K562 (cell line): ENCODE measurements around the gene LAMA5. TPM values are rescaled to one million over a fixed set of nuclear protein-coding genes. Genes with fewer than 3 reads are reported as not detected.

ENCODE experiments used
- ATF7 ChIP-seq: fragments of 450-650 bp; IDR thresholded peaks from 2 replicates; pipeline ENCODE4 v1.7.1; 2014; ENCODE audit warnings: mild to moderate bottlenecking, moderate library complexity
- FOXJ3 ChIP-seq: sonication (generic); formaldehyde crosslinking; IDR thresholded peaks from 2 replicates; pipeline ENCODE4 v1.4.0; 2020; ENCODE audit warnings: mild to moderate bottlenecking, missing genetic modification reagents
- KLF1 ChIP-seq: fragments of 450-650 bp; IDR thresholded peaks from 2 replicates; pipeline ENCODE4 v1.6.1; 2016; ENCODE audit warnings: missing genetic modification characterization, missing compliant biosample characterization
- PRPF4 ChIP-seq: fragments of 200-400 bp; formaldehyde crosslinking; IDR thresholded peaks from one replicate; pipeline ENCODE4 v1.6.1; 2017; ENCODE audit warnings: low read length, low read depth, mild to moderate bottlenecking; ENCODE audit not compliant: insufficient read depth, poor library complexity, severe bottlenecking
- PTBP1 ChIP-seq: fragments of 200-400 bp; formaldehyde crosslinking; IDR thresholded peaks from 2 replicates; pipeline ENCODE4 v1.6.1; 2017; ENCODE audit warnings: low read depth, low read length
- RBFOX2 ChIP-seq: fragments of 200-400 bp; formaldehyde crosslinking; IDR thresholded peaks from 2 replicates; pipeline ENCODE4 v1.6.1; 2017; ENCODE audit warnings: low read depth, mild to moderate bottlenecking, low read length, moderate library complexity
- STAT6 ChIP-seq: sonication (generic); formaldehyde crosslinking; IDR thresholded peaks from 2 replicates; pipeline ENCODE4 v1.8.1; 2023; ENCODE audit warnings: mild to moderate bottlenecking, missing genetic modification reagents
- TAF1 ChIP-seq: IDR thresholded peaks from 2 replicates; pipeline ENCODE4 v1.6.1; 2011; ENCODE audit warnings: mild to moderate bottlenecking, low read length, moderate library complexity; ENCODE audit not compliant: insufficient read depth, control insufficient read depth, severe bottlenecking; ENCODE audit errors: extremely low read depth
- ZBTB40 ChIP-seq, 2 experiments: fragments of 450-650 bp in 1 of 2; sonication (generic) in 1 of 2; formaldehyde crosslinking in 1 of 2; IDR thresholded peaks; 2 replicates each; pipeline versions ENCODE4 v1.7.1 to v1.9.0; 2016 to 2022; ENCODE audit warnings: inconsistent platforms in 1 of 2, mild to moderate bottlenecking in 1 of 2, missing genetic modification reagents in 1 of 2
- ZBTB49 ChIP-seq: sonication (generic); formaldehyde crosslinking; IDR thresholded peaks from 2 replicates; pipeline ENCODE4 v1.8.0; 2022; ENCODE audit warnings: missing genetic modification reagents, mild to moderate bottlenecking, borderline replicate concordance
- ZFP30 ChIP-seq: fragments of 250-450 bp; sonication (Bioruptor Pico); IDR thresholded peaks from 2 replicates; pipeline ENCODE4 v1.8.0; 2022; ENCODE audit warnings: moderate library complexity, mild to moderate bottlenecking, inconsistent platforms, borderline replicate concordance
- ZNF436 ChIP-seq: fragments of 250-450, 450-650 bp; sonication (Bioruptor Pico); formaldehyde crosslinking; IDR thresholded peaks from 2 replicates; pipeline ENCODE4 v1.7.0; 2020; ENCODE audit warnings: mild to moderate bottlenecking
- polyA plus RNA-seq, 8 experiments: library from polyadenylated mRNA; depleted of rRNA in 4 of 8; stranded (reverse) in 5 of 8; unstranded in 3 of 8; fragments of >200 nt; fragmentation: Nextera tagmentation in 2 of 8; fragmentation: Illumina TruSeq in 1 of 8; extraction: Ambion mirVana in 2 of 8; extraction: Trizol in 1 of 8; gene quantifications; 2 replicates each; pipeline versions ENCODE4 v1.2.1 to v1.2.3, GENCODE V29; 2011 to 2014; ENCODE audit warnings: inconsistent platforms in 1 of 8, missing spikeins in 1 of 8
- total RNA-seq, 7 experiments: library from RNA; depleted of rRNA in 6 of 7; stranded (reverse); fragments of >200 nt in 6 of 7; fragmentation: Illumina TruSeq in 2 of 7; extraction: Trizol in 2 of 7; gene quantifications; 2 replicates each; pipeline versions ENCODE4 v1.2.1 to v1.2.3, GENCODE V29; 2011 to 2021; ENCODE audit warnings: low replicate concordance in 1 of 7

LAMA5 gene
- total and polyA plus RNA-seq, 9 of the 15 experiments (the other 6 are each of a cell fraction or from before 2014, with no cell fraction given) = 0.31 to 101 (median 7.8) TPM

- TF ChIP-seq STAT6 (CRISPR knock-in tag) (no peak), TAF1 (peak; percentile 67), PTBP1 (no peak), ATF7 (peak; percentile 88), KLF1 (tag) (0 out of 2 replicates have a peak, but pooled peaks have one; percentile 45), PRPF4 (peak; percentile 42), FOXJ3 (CRISPR knock-in tag) (no peak), ZFP30 (CRISPR knock-in tag) (no peak), RBFOX2 (peak; percentile 69), ZBTB49 (CRISPR knock-in tag) (no peak), ZBTB40 (IDR thresholded peaks at IDR 0.05) (peak; percentile 73), ZBTB40 (CRISPR knock-in tag; IDR thresholded peaks at IDR 0.05) (no peak), ZNF436 (no peak)
Measured at GRCh38 chr20:62407221-62407992, 40.3 kb upstream of the LAMA5 start, which contains the start of gene CABLES2 (continued).
